Hepatocyte (in vitro differentiated cells): ENCODE measurements around the gene BOLA1. TPM values are rescaled to one million over a fixed set of nuclear protein-coding genes. Genes with fewer than 3 reads are reported as not detected.
A peak's percentile ranks its signal among the peaks of the same experiment; 100 is the strongest.

ENCODE experiments used
- DNase-seq: peaks from one replicate; pipeline ENCODE4 v3.0.0-alpha.2; 2016; ENCODE audit warnings: low spot score
- H2AFZ ChIP-seq: fragments of 200-600 bp; sonication (generic); 2 replicates; pipeline ENCODE4 v1.6.0; 2016; ENCODE audit warnings: antibody characterized with exemption, mild to moderate bottlenecking
- H3K27ac ChIP-seq: fragments of 200-600 bp; sonication (generic); 2 replicates; pipeline ENCODE4 v1.5.1; 2016; ENCODE audit warnings: mild to moderate bottlenecking
- H3K27me3 ChIP-seq: fragments of 200-600 bp; sonication (generic); 2 replicates; pipeline ENCODE4 v1.6.1; 2016
- H3K36me3 ChIP-seq: fragments of 200-600 bp; sonication (generic); replicated peaks from 2 replicates; pipeline ENCODE4 v1.5.1; 2016; ENCODE audit warnings: low read depth; ENCODE audit not compliant: insufficient read depth
- H3K4me1 ChIP-seq: fragments of 200-600 bp; sonication (generic); 2 replicates; pipeline ENCODE4 v1.5.1; 2016; ENCODE audit warnings: mild to moderate bottlenecking, moderate library complexity; ENCODE audit not compliant: insufficient read depth
- H3K4me2 ChIP-seq: fragments of 200-600 bp; sonication (generic); 2 replicates; pipeline ENCODE4 v1.6.0; 2016
- H3K4me3 ChIP-seq: fragments of 200-600 bp; sonication (generic); 2 replicates; pipeline ENCODE4 v1.5.1; 2016; ENCODE audit warnings: mild to moderate bottlenecking
- H3K79me2 ChIP-seq: fragments of 200-600 bp; sonication (generic); 2 replicates; pipeline ENCODE4 v1.6.0; 2017; ENCODE audit warnings: mild to moderate bottlenecking
- H3K9me2 ChIP-seq: fragments of 200-600 bp; sonication (generic); replicated peaks from 2 replicates; pipeline ENCODE4 v1.6.0; 2017; ENCODE audit warnings: mild to moderate bottlenecking; ENCODE audit not compliant: insufficient read depth
- H3K9me3 ChIP-seq: fragments of 200-600 bp; sonication (generic); 2 replicates; pipeline ENCODE4 v1.5.1; 2016; ENCODE audit warnings: low read depth, mild to moderate bottlenecking
- H4K20me1 ChIP-seq: fragments of 200-600 bp; sonication (generic); 2 replicates; pipeline ENCODE4 v1.6.0; 2016; ENCODE audit warnings: mild to moderate bottlenecking; ENCODE audit not compliant: insufficient read depth, poor library complexity, severe bottlenecking
- EZH2 ChIP-seq: fragments of 200-600 bp; sonication (generic); IDR thresholded peaks from 2 replicates; pipeline ENCODE4 v1.6.1; 2016; ENCODE audit warnings: antibody characterized with exemption, mild to moderate bottlenecking, borderline replicate concordance
- EZH2phosphoT487 ChIP-seq: fragments of 200-600 bp; sonication (generic); IDR thresholded peaks from one replicate; pipeline ENCODE4 v1.6.1; 2018; ENCODE audit warnings: antibody characterized with exemption, mild to moderate bottlenecking, low read depth, moderate library complexity; ENCODE audit not compliant: unreplicated experiment, severe bottlenecking
- WGBS: methylation state at CpG from one replicate; pipeline ENCODE4 v1.1.6; 2016; ENCODE audit warnings: low lambda C conversion rate; ENCODE audit errors: missing lambda C conversion rate; 5-methylcytosine and 5-hydroxymethylcytosine counted together
- polyA plus RNA-seq: library from polyadenylated mRNA; unstranded; fragments of >200 nt; fragmentation: Nextera tagmentation; extraction: Ambion mirVana; gene quantifications from 2 replicates; pipeline ENCODE4 v1.2.1, GENCODE V29; 2016
- total RNA-seq: library from RNA; depleted of rRNA; stranded (reverse); fragments of >200 nt; gene quantifications from 2 replicates; pipeline ENCODE4 v1.2.3, GENCODE V29; 2014
- TF ChIP-seq, protein P1 (sequence below): fragments of 200-600 bp; sonication (generic); IDR thresholded peaks from 2 replicates; pipeline ENCODE4 v1.5.1; 2016; ENCODE audit warnings: antibody characterized with exemption, mild to moderate bottlenecking; ENCODE audit not compliant: poor library complexity

BOLA1 gene
- total and polyA plus RNA-seq, 2 experiments from 2014 or later, result 16.1 to 19.0 TPM

- H3K79me2 ChIP-seq, result peaks cover 19% of the 10 kb centered on the region
- H3K9me2 ChIP-seq, result no peaks in the 10 kb centered on the region
- TF ChIP-seq EZH2 (no peak), EZH2phosphoT487 (no peak)
- TF ChIP-seq, protein P1, sequence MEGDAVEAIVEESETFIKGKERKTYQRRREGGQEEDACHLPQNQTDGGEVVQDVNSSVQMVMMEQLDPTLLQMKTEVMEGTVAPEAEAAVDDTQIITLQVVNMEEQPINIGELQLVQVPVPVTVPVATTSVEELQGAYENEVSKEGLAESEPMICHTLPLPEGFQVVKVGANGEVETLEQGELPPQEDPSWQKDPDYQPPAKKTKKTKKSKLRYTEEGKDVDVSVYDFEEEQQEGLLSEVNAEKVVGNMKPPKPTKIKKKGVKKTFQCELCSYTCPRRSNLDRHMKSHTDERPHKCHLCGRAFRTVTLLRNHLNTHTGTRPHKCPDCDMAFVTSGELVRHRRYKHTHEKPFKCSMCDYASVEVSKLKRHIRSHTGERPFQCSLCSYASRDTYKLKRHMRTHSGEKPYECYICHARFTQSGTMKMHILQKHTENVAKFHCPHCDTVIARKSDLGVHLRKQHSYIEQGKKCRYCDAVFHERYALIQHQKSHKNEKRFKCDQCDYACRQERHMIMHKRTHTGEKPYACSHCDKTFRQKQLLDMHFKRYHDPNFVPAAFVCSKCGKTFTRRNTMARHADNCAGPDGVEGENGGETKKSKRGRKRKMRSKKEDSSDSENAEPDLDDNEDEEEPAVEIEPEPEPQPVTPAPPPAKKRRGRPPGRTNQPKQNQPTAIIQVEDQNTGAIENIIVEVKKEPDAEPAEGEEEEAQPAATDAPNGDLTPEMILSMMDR, result no peak
- no peaks in the 10 kb centered on the region for H3K27me3 ChIP-seq
- no peak overlapping the region for H3K4me3 ChIP-seq
- no peak for DNase-seq
- peak overlapping the region; percentile 90 for H3K4me2 ChIP-seq
- no peak overlapping the region for H3K27ac ChIP-seq
- peaks cover 28% of the 10 kb centered on the region for H3K4me1 ChIP-seq
- no peaks in the 10 kb centered on the region for H4K20me1 ChIP-seq
- H2AFZ ChIP-seq, result no peak overlapping the region
- H3K36me3 ChIP-seq, result no peaks in the 10 kb centered on the region
- WGBS, result 95% methylated on average over 2 of the region's 2 CpGs
- no peaks in the 10 kb centered on the region for H3K9me3 ChIP-seq
Measured at GRCh38 chr1:149934356-149934755, 35.0 kb downstream of the BOLA1 start.

GRCh38 chr1:149936170-149936991 lies 37.0 kb downstream of the BOLA1 start, which contains the start of gene MTMR11:
Gene MTMR11, minus strand, starts transcription at chr1:149936879. Its CDS starts 232 bp downstream, at chr1:149936647.
- 7% methylated on average over 18 of the region's 18 CpGs for WGBS
- peak within 1 kb of the TSS; percentile 90 for H3K4me2 ChIP-seq
- H4K20me1 ChIP-seq, result no peaks in the 10 kb centered on the region
- H2AFZ ChIP-seq, result peak within 1 kb of the TSS; percentile 73
- TF ChIP-seq, protein P1, result no peak
- TF ChIP-seq EZH2phosphoT487, result no peak
- no peak for TF ChIP-seq EZH2
- no peaks in the 10 kb centered on the region for H3K9me2 ChIP-seq
- no peaks in the 10 kb centered on the region for H3K36me3 ChIP-seq
- peaks cover 19% of the 10 kb centered on the region for H3K79me2 ChIP-seq
- H3K4me3 ChIP-seq, result peak within 1 kb of the TSS; percentile 54
- peak within 1 kb of the TSS; percentile 87 for H3K27ac ChIP-seq
- no peaks in the 10 kb centered on the region for H3K9me3 ChIP-seq
- peaks cover 33% of the 10 kb centered on the region for H3K4me1 ChIP-seq
- no peaks in the 10 kb centered on the region for H3K27me3 ChIP-seq
- DNase-seq, result peak; percentile 73

- Histone ChIP-seq H3K9me2 (no peaks in the 10 kb centered on the region), H3K36me3 (no peaks in the 10 kb centered on the region), H3K4me3 (peak overlapping the region; percentile 54), H4K20me1 (no peaks in the 10 kb centered on the region), H3K4me1 (peaks cover 28% of the 10 kb centered on the region), H3K27me3 (no peaks in the 10 kb centered on the region), H3K9me3 (no peaks in the 10 kb centered on the region), H3K79me2 (peaks cover 23% of the 10 kb centered on the region), H3K27ac (peak overlapping the region; percentile 87), H3K4me2 (peak overlapping the region; percentile 90), H2AFZ (peak overlapping the region; percentile 73)
- 2% methylated on average over 8 of the region's 8 CpGs for WGBS
- DNase-seq, result peak; percentile 80
- TF ChIP-seq EZH2, result no peak
- TF ChIP-seq, protein P1, result peak; percentile 27
- no peak for TF ChIP-seq EZH2phosphoT487
Measured at GRCh38 chr1:149936992-149937705, 37.8 kb downstream of the BOLA1 start.
